K562 (cell line): ENCODE data around the gene NPR1. TPM values are rescaled to one million over a fixed set of nuclear protein-coding genes. Genes with fewer than 3 reads are reported as not detected.

Source experiments
- ATAC-seq: fragments of 200-7000 bp; cut with Tn5 transposase; 3 replicates; pipeline ENCODE4 v1.9.1; 2020; ENCODE audit warnings: moderate library complexity
- BruUV-seq: library from RNA; stranded (reverse); fragments of 400-500 nt; replicated peaks from 2 replicates; lab custom pipeline; 2021; lab: Mats Ljungman, UMichigan
- CTCF ChIA-PET: fragments of 300-600 bp; formaldehyde crosslinking; extraction: SDS; loops from one replicate; lab custom pipeline; 2021; ENCODE audit warnings: low intra/inter-chr PET ratio; lab: Yijun Ruan, JAX
- POLR2A ChIA-PET: fragments of 300-600, 350-650 bp; sonication (Branson Sonifier 250); formaldehyde crosslinking; extraction: SDS; loops from one replicate; lab custom pipeline; 2021; ENCODE audit warnings: antibody characterized with exemption, inconsistent platforms; lab: Yijun Ruan, JAX
- DNase-seq, 4 experiments: peaks; one replicate each; pipeline versions ENCODE4 v3.0.0 to v3.0.0-alpha.2; 2011 to 2018; ENCODE audit warnings: low spot score in 3 of 4, mixed read lengths in 3 of 4; ENCODE audit errors: extremely low read depth in 1 of 4
- FAIRE-seq: peaks from 2 replicates; lab custom pipeline; 2011; peaks lifted over from hg19 to GRCh38; lab: Jason Lieb, UNC
- H2AFZ ChIP-seq: 2 replicates; pipeline ENCODE4 v1.6.0; 2011; ENCODE audit warnings: low read depth, low read length, control low read depth, inconsistent platforms
- H3K27ac ChIP-seq: fragments of 200-600 bp; 3 replicates; pipeline ENCODE4 v1.8.0; 2011; ENCODE audit warnings: low read depth, mild to moderate bottlenecking, control low read depth, inconsistent platforms, low read length, moderate library complexity, mixed read lengths; ENCODE audit errors: extremely low read depth
- H3K27me3 ChIP-seq, 2 experiments: fragments of 300-600 bp in 1 of 2; 2 replicates in 1 of 2; 3 replicates in 1 of 2; pipeline versions ENCODE4 v1.6.0 to v1.8.0; 2011; ENCODE audit warnings: inconsistent platforms in 2 of 2, low read length in 2 of 2, mild to moderate bottlenecking in 1 of 2, mixed read lengths in 1 of 2, moderate library complexity in 1 of 2; ENCODE audit not compliant: control insufficient read depth in 2 of 2, insufficient read depth in 2 of 2
- H3K36me3 ChIP-seq: fragments of 300-600 bp; 3 replicates; pipeline ENCODE4 v1.8.0; 2011; ENCODE audit warnings: mild to moderate bottlenecking, low read length, inconsistent platforms; ENCODE audit not compliant: control insufficient read depth, insufficient read depth
- H3K4me1 ChIP-seq, 2 experiments: fragments of 200-600 bp in 1 of 2; replicated peaks in 1 of 2; 2 replicates in 1 of 2; 3 replicates in 1 of 2; pipeline versions ENCODE4 v1.5.1 to v1.8.0; 2011; ENCODE audit warnings: inconsistent platforms in 2 of 2, low read length in 2 of 2, mild to moderate bottlenecking in 1 of 2, mixed read lengths in 1 of 2, moderate library complexity in 1 of 2; ENCODE audit not compliant: control insufficient read depth in 2 of 2, insufficient read depth in 2 of 2
- H3K4me2 ChIP-seq: 2 replicates; pipeline ENCODE4 v1.6.1; 2011; ENCODE audit warnings: low read length, control low read depth, inconsistent platforms, mixed read lengths; ENCODE audit not compliant: insufficient read depth
- H3K4me3 ChIP-seq: fragments of 200-600 bp; sonication (generic), shearing (Covaris generic); 2 replicates; pipeline ENCODE4 v1.5.1; 2016; ENCODE audit warnings: control low read depth, inconsistent platforms
- H3K79me2 ChIP-seq: fragments of 200-600 bp; 3 replicates; pipeline ENCODE4 v1.8.0; 2011; ENCODE audit warnings: low read length, inconsistent platforms; ENCODE audit not compliant: control insufficient read depth, insufficient read depth
- H3K9ac ChIP-seq, 2 experiments: 2 replicates each; pipeline versions ENCODE4 v1.6.0 to v1.6.1; 2011; ENCODE audit warnings: low read depth in 2 of 2, low read length in 2 of 2, control low read depth in 1 of 2, inconsistent platforms in 1 of 2, mild to moderate bottlenecking in 1 of 2, mixed read lengths in 1 of 2; ENCODE audit not compliant: insufficient read depth in 1 of 2
- H3K9me1 ChIP-seq: one replicate; pipeline ENCODE4 v1.6.0; 2011; ENCODE audit warnings: inconsistent platforms, mild to moderate bottlenecking, low read length, moderate library complexity; ENCODE audit not compliant: control insufficient read depth, insufficient read depth
- H3K9me3 ChIP-seq: replicated peaks from 2 replicates; pipeline ENCODE4 v1.5.1; 2011; ENCODE audit warnings: low read depth, low read length, inconsistent platforms; ENCODE audit not compliant: control insufficient read depth, insufficient read depth
- H4K20me1 ChIP-seq: replicated peaks from 2 replicates; pipeline ENCODE4 v1.6.1; 2011; ENCODE audit warnings: low read length, inconsistent platforms, mixed read lengths; ENCODE audit not compliant: control insufficient read depth, insufficient read depth
- ATF3 ChIP-seq, 2 experiments: fragments of 450-650 bp in 1 of 2; sonication (generic) in 1 of 2; formaldehyde crosslinking in 1 of 2; IDR thresholded peaks in 1 of 2; conservative IDR thresholded peaks in 1 of 2; 2 replicates each; pipeline versions ENCODE4 v1.6.1 to v1.8.1; 2016 to 2023; ENCODE audit warnings: mild to moderate bottlenecking in 2 of 2, moderate library complexity in 2 of 2, inconsistent platforms in 1 of 2, missing genetic modification reagents in 1 of 2
- DNMT1 ChIP-seq: fragments of 450-650 bp; IDR thresholded peaks from 2 replicates; pipeline ENCODE4 v1.6.1; 2016; ENCODE audit warnings: antibody characterized with exemption, mild to moderate bottlenecking
- FOXM1 ChIP-seq, 2 experiments: fragments of 450-650 bp in 1 of 2; sonication (generic) in 1 of 2; formaldehyde crosslinking in 1 of 2; IDR thresholded peaks; 2 replicates each; pipeline versions ENCODE4 v1.6.1 to v1.9.0; 2017 to 2022; ENCODE audit warnings: low read depth in 2 of 2, mild to moderate bottlenecking in 2 of 2, missing genetic modification reagents in 1 of 2, moderate library complexity in 1 of 2
- HDAC1 ChIP-seq, 2 experiments: fragments of 450-650 bp; IDR thresholded peaks; 2 replicates each; pipeline ENCODE4 v1.6.1; 2016 to 2017; ENCODE audit warnings: inconsistent platforms in 1 of 2, mild to moderate bottlenecking in 1 of 2, moderate library complexity in 1 of 2
- HNRNPUL1 ChIP-seq: fragments of 200-400 bp; formaldehyde crosslinking; IDR thresholded peaks from 2 replicates; pipeline ENCODE4 v1.6.1; 2017; ENCODE audit warnings: low read length
- KDM4B ChIP-seq, 2 experiments: fragments of 450-650 bp in 1 of 2; sonication (generic) in 1 of 2; IDR thresholded peaks; 2 replicates each; pipeline ENCODE4 v1.6.1; 2016 to 2017; ENCODE audit warnings: borderline replicate concordance in 2 of 2, antibody characterized with exemption in 1 of 2, low read depth in 1 of 2, mild to moderate bottlenecking in 1 of 2
- MYNN ChIP-seq, 2 experiments: sonication (generic); formaldehyde crosslinking in 1 of 2; IDR thresholded peaks; 2 replicates each; pipeline versions ENCODE4 v1.5.0 to v1.6.1; 2016 to 2020; ENCODE audit warnings: antibody characterized with exemption in 1 of 2, missing genetic modification reagents in 1 of 2
- NR3C1 ChIP-seq: sonication (generic); formaldehyde crosslinking; IDR thresholded peaks from 2 replicates; pipeline ENCODE4 v1.8.1; 2022; ENCODE audit warnings: missing genetic modification reagents
- RBFOX2 ChIP-seq: fragments of 200-400 bp; formaldehyde crosslinking; IDR thresholded peaks from 2 replicates; pipeline ENCODE4 v1.6.1; 2017; ENCODE audit warnings: low read depth, mild to moderate bottlenecking, low read length, moderate library complexity
- RBM25 ChIP-seq: fragments of 200-400 bp; formaldehyde crosslinking; IDR thresholded peaks from 2 replicates; pipeline ENCODE4 v1.6.1; 2018; ENCODE audit warnings: low read length, low read depth, moderate library complexity; ENCODE audit not compliant: severe bottlenecking
- RFX5 ChIP-seq: IDR thresholded peaks from 2 replicates; pipeline ENCODE4 v1.6.1; 2011; ENCODE audit warnings: low read depth, mild to moderate bottlenecking, improper control_type of control experiment, low read length
- TFE3 ChIP-seq: fragments of 450-650 bp; formaldehyde crosslinking; IDR thresholded peaks from 2 replicates; pipeline ENCODE4 v1.4.0; 2020; ENCODE audit warnings: mild to moderate bottlenecking, mixed read lengths
- ZC3H4 ChIP-seq: sonication (generic); formaldehyde crosslinking; IDR thresholded peaks from 2 replicates; pipeline ENCODE4 v1.9.0; 2021; ENCODE audit warnings: missing genetic modification reagents, borderline replicate concordance
- ZNF551 ChIP-seq: fragments of 250-450 bp; sonication (Bioruptor Pico); IDR thresholded peaks from 2 replicates; pipeline ENCODE4 v1.5.0; 2021; ENCODE audit warnings: mild to moderate bottlenecking, moderate library complexity
- ZNF586 ChIP-seq: fragments of 450-650 bp; formaldehyde crosslinking; conservative IDR thresholded peaks from 2 replicates; pipeline ENCODE4 v1.4.0; 2020; ENCODE audit warnings: mild to moderate bottlenecking, moderate library complexity
- WGBS: fragments of 100-300 bp; shearing (Covaris generic); methylation state at CpG from one replicate; pipeline ENCODE4 v1.1.6; 2016; ENCODE audit warnings: low coverage, mixed read lengths; ENCODE audit not compliant: insufficient coverage; ENCODE audit errors: missing lambda C conversion rate; 5-methylcytosine and 5-hydroxymethylcytosine counted together
- in situ Hi-C: fragments of 300-500 bp; cut with MboI; formaldehyde crosslinking; loops from 4 replicates; pipeline ENCODE4 v1.15.0; 2018; ENCODE audit warnings: inconsistent platforms, mixed read lengths
- intact Hi-C: fragments of 100-400 bp; cut with micrococcal nuclease; formaldehyde crosslinking; loops from 2 replicates; pipeline ENCODE4 v1.14.2; 2022
- polyA plus RNA-seq, 8 experiments: library from polyadenylated mRNA; depleted of rRNA in 4 of 8; stranded (reverse) in 5 of 8; unstranded in 3 of 8; fragments of >200 nt; fragmentation: Nextera tagmentation in 2 of 8; fragmentation: Illumina TruSeq in 1 of 8; extraction: Ambion mirVana in 2 of 8; extraction: Trizol in 1 of 8; gene quantifications; 2 replicates each; pipeline versions ENCODE4 v1.2.1 to v1.2.3, GENCODE V29; 2011 to 2014; ENCODE audit warnings: inconsistent platforms in 1 of 8, missing spikeins in 1 of 8
- total RNA-seq, 7 experiments: library from RNA; depleted of rRNA in 6 of 7; stranded (reverse); fragments of >200 nt in 6 of 7; fragmentation: Illumina TruSeq in 2 of 7; extraction: Trizol in 2 of 7; gene quantifications; 2 replicates each; pipeline versions ENCODE4 v1.2.1 to v1.2.3, GENCODE V29; 2011 to 2021; ENCODE audit warnings: low replicate concordance in 1 of 7
- TF ChIP-seq, protein P1 (sequence below): fragments of 250-450 bp; sonication (Bioruptor Pico); IDR thresholded peaks from 2 replicates; pipeline ENCODE4 v1.5.1; 2021; ENCODE audit warnings: mild to moderate bottlenecking
- TF ChIP-seq, protein P2 (sequence below): fragments of 450-650 bp; IDR thresholded peaks from one replicate; pipeline ENCODE4 v1.6.1; 2018; ENCODE audit warnings: mild to moderate bottlenecking, moderate library complexity; ENCODE audit not compliant: partially characterized antibody

NPR1 gene
- total and polyA plus RNA-seq, 9 of the 15 experiments (the other 6 are each of a cell fraction or from before 2014, with no cell fraction given): 0.05 to 0.16 (median 0.06) TPM; not detected in 6

DNA sequence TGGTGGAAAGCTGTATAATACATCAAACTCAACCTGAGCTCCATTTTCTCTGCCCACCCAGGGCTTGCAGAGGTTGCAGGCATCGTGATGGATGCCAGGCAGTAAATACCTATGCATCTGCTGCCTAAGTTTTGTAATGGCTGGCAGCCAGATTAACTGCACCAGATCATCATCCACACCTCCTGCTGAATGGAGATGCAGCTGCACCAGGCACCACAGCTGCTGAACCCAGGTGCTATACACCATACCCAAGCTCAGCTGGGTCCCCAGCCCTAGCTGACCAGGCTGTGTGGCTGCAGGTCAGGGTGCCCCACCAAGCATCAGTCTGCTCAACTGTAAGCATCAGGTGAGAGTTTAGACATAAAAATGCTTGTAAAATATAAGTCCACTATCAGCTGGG, 26.7 kb upstream of the NPR1 start:
- BruUV-seq: no TSS peak
- TF ChIP-seq FOXM1 (IDR thresholded peaks at IDR 0.05; ENCODE audit: low read depth): no peak
- TF ChIP-seq FOXM1 (CRISPR knock-in tag; IDR thresholded peaks at IDR 0.05; ENCODE audit: low read depth): no peak
- no peak for TF ChIP-seq ZNF586
- TF ChIP-seq HDAC1 (IDR thresholded peaks at IDR 0.05): no peak
- no peak for TF ChIP-seq NR3C1
- TF ChIP-seq, protein P1, sequence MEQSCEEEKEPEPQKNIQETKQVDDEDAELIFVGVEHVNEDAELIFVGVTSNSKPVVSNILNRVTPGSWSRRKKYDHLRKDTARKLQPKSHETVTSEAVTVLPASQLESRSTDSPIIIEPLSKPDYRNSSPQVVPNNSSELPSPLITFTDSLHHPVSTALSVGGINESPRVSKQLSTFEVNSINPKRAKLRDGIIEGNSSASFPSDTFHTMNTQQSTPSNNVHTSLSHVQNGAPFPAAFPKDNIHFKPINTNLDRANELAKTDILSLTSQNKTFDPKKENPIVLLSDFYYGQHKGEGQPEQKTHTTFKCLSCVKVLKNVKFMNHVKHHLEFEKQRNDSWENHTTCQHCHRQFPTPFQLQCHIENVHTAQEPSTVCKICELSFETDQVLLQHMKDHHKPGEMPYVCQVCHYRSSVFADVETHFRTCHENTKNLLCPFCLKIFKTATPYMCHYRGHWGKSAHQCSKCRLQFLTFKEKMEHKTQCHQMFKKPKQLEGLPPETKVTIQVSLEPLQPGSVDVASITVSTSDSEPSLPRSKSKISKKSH (CRISPR knock-in tag): no peak
- TF ChIP-seq MYNN (IDR thresholded peaks at IDR 0.05): no peak
- TF ChIP-seq MYNN (CRISPR knock-in tag; IDR thresholded peaks at IDR 0.05): no peak
- no peak for TF ChIP-seq RBM25
- no peak for TF ChIP-seq RBFOX2
- TF ChIP-seq RFX5: no peak
- TF ChIP-seq ATF3 (IDR thresholded peaks at IDR 0.05): no peak
- TF ChIP-seq ATF3 (CRISPR knock-in tag; conservative IDR thresholded peaks at IDR 0.05): no peak
- TF ChIP-seq KDM4B (IDR thresholded peaks at IDR 0.05; ENCODE audit: borderline replicate concordance in 2 of 2, low read depth in 1 of 2): no peak
- no peak for TF ChIP-seq ZNF551
- TF ChIP-seq, protein P2, sequence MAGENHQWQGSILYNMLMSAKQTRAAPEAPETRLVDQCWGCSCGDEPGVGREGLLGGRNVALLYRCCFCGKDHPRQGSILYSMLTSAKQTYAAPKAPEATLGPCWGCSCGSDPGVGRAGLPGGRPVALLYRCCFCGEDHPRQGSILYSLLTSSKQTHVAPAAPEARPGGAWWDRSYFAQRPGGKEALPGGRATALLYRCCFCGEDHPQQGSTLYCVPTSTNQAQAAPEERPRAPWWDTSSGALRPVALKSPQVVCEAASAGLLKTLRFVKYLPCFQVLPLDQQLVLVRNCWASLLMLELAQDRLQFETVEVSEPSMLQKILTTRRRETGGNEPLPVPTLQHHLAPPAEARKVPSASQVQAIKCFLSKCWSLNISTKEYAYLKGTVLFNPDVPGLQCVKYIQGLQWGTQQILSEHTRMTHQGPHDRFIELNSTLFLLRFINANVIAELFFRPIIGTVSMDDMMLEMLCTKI: no peak
- TF ChIP-seq DNMT1: no peak
- no peak for TF ChIP-seq TFE3
- no peak for TF ChIP-seq ZC3H4 (CRISPR knock-in tag)
- TF ChIP-seq HNRNPUL1: no peak

More for the DNA sequence above, 26.7 kb upstream of the NPR1 start:
- DNase-seq (no peak), FAIRE-seq (no peak), ATAC-seq (no peak)
- Histone ChIP-seq H3K79me2 (no peaks in the 10 kb centered on the region), H3K4me3 (no peak overlapping the region), H3K27ac (no peak overlapping the region), H3K36me3 (peaks cover 5% of the 10 kb centered on the region; the same call in 1 of the 3 replicates), H3K9me1 (no peaks in the 10 kb centered on the region), H3K9ac (no peak overlapping the region), H3K4me1 (peaks cover 14% of the 10 kb centered on the region in 2 experiments), H3K9me3 (no peaks in the 10 kb centered on the region), H3K4me2 (no peak overlapping the region), H4K20me1 (no peaks in the 10 kb centered on the region), H3K27me3 (no peaks in the 10 kb centered on the region), H2AFZ (no peak overlapping the region)
- POLR2A ChIA-PET: interaction anchor here (0.5 to 14.7 kb wide), 5 partner anchors 9 to 114 kb away, joined by 3 to 205 read pairs (median 5); partner anchors contain the start of genes CHTOP, S100A13 and SNAPIN
- 43% methylated on average over 1 of the region's 1 CpG for WGBS
- in situ Hi-C loops (no loop called here), intact Hi-C loops (no loop called here)
- CTCF ChIA-PET: no interaction called here
